OCI-LY7 (cell line): ENCODE data around the gene PSMA7. TPM values are rescaled to one million over a fixed set of nuclear protein-coding genes. Genes with fewer than 3 reads are reported as not detected.

Experiments
- BruUV-seq: library from RNA; stranded (reverse); fragments of 400-500 nt; replicated peaks from 2 replicates; lab custom pipeline; 2021; lab: Mats Ljungman, UMichigan
- CTCF ChIA-PET: fragments of 300-600 bp; sonication (Branson Sonifier 250); formaldehyde crosslinking; loops from one replicate; lab custom pipeline; 2022; ENCODE audit warnings: antibody characterized with exemption; ENCODE audit not compliant: unreplicated experiment; lab: Charles Lee
- POLR2A ChIA-PET: fragments of 300-600 bp; sonication (Branson Sonifier 250); formaldehyde crosslinking; loops from one replicate; lab custom pipeline; 2022; ENCODE audit warnings: antibody characterized with exemption; lab: Charles Lee
- DNase-seq: peaks from one replicate; pipeline ENCODE4 v3.0.0-alpha.2; 2015; ENCODE audit warnings: low spot score
- H2AFZ ChIP-seq: fragments of 200-600 bp; sonication (generic), shearing (Covaris generic); 2 replicates; pipeline ENCODE4 v1.6.1; 2014; ENCODE audit warnings: mild to moderate bottlenecking, antibody characterized with exemption, low read length, moderate library complexity
- H3K27ac ChIP-seq: fragments of 200-600 bp; sonication (generic); 2 replicates; pipeline ENCODE4 v1.5.1; 2014; ENCODE audit warnings: mixed run types, low read depth, mild to moderate bottlenecking, moderate library complexity, low read length, inconsistent platforms; ENCODE audit not compliant: poor library complexity, severe bottlenecking
- H3K36me3 ChIP-seq: fragments of 200-600 bp; sonication (generic); 2 replicates; pipeline ENCODE4 v1.6.1; 2014; ENCODE audit warnings: mild to moderate bottlenecking, antibody characterized with exemption, low read length, moderate library complexity, mixed read lengths; ENCODE audit not compliant: insufficient read depth
- H3K4me1 ChIP-seq: fragments of 200-600 bp; sonication (generic); 2 replicates; pipeline ENCODE4 v1.5.1; 2014; ENCODE audit warnings: mild to moderate bottlenecking, low read length; ENCODE audit not compliant: insufficient read depth, poor library complexity, severe bottlenecking
- H3K4me2 ChIP-seq: fragments of 200-600 bp; sonication (generic); 2 replicates; pipeline ENCODE4 v1.6.1; 2014; ENCODE audit warnings: mild to moderate bottlenecking, low read length
- H3K4me3 ChIP-seq: fragments of 200-600 bp; sonication (generic); 2 replicates; pipeline ENCODE4 v1.5.1; 2014; ENCODE audit warnings: mild to moderate bottlenecking, low read depth, low read length; ENCODE audit not compliant: poor library complexity, severe bottlenecking
- H3K79me2 ChIP-seq: fragments of 200-600 bp; sonication (generic); 2 replicates; pipeline ENCODE4 v1.6.1; 2016; ENCODE audit warnings: low read depth, mild to moderate bottlenecking, low read length, moderate library complexity, mixed read lengths; ENCODE audit not compliant: insufficient read depth
- H3K9me2 ChIP-seq: fragments of 200-600 bp; sonication (generic); 2 replicates; pipeline ENCODE4 v1.6.1; 2016; ENCODE audit warnings: mild to moderate bottlenecking, low read length, mixed read lengths; ENCODE audit not compliant: insufficient read depth
- H3K9me3 ChIP-seq: fragments of 200-600 bp; sonication (generic); 2 replicates; pipeline ENCODE4 v1.6.1; 2014; ENCODE audit warnings: mild to moderate bottlenecking, mixed run types, low read length, mixed read lengths
- H4K20me1 ChIP-seq: fragments of 200-600 bp; sonication (generic); 2 replicates; pipeline ENCODE4 v1.6.1; 2014; ENCODE audit warnings: mild to moderate bottlenecking, antibody characterized with exemption, low read length, moderate library complexity, mixed read lengths; ENCODE audit not compliant: insufficient read depth
- EZH2phosphoT487 ChIP-seq: fragments of 200-600 bp; sonication (generic); IDR thresholded peaks from 2 replicates; pipeline ENCODE4 v1.6.1; 2018; ENCODE audit warnings: low read depth, borderline replicate concordance, mild to moderate bottlenecking, mixed run types, antibody characterized with exemption, low read length, moderate library complexity, mixed read lengths
- intact Hi-C: fragments of 100-400 bp; cut with micrococcal nuclease; formaldehyde crosslinking; loops from one replicate; pipeline ENCODE4 v1.10.0; 2022; ENCODE audit not compliant: unreplicated experiment
- total RNA-seq, 2 experiments: library from RNA; depleted of rRNA in 1 of 2; stranded (reverse); fragments of >200 nt in 1 of 2; shearing (Covaris generic) in 1 of 2; gene quantifications; 2 replicates each; pipeline ENCODE4 v1.2.3, GENCODE V29; 2014 to 2022
- TF ChIP-seq, protein P1 (sequence below): fragments of 200-600 bp; sonication (generic); conservative IDR thresholded peaks from 2 replicates; pipeline ENCODE4 v1.5.1; 2014; ENCODE audit warnings: mild to moderate bottlenecking, antibody characterized with exemption, low read length, moderate library complexity, mixed read lengths

Gene PSMA7
- total RNA-seq, 2 experiments from 2014 or later = 247 to 266 TPM

DNA sequence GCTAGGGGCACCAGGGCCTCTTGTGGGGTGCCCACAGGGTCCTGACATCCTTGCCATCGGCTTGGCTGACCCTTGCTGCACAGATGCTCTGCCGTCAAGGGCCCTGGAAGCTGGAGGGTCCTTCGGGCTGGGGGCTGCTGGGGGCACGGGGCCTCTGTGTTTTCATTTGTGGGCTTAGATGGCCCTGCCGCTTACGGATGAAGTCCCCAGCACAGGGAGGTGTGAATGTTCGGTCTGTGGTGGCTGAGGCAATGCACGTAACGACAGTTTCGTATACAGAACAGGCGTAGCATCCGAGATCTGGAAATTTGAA is 14.8 kb upstream of the PSMA7 start:
- Histone ChIP-seq H4K20me1 (no peaks in the 10 kb centered on the region), H3K4me2 (no peak overlapping the region)
- no TSS peak for BruUV-seq

DNA sequence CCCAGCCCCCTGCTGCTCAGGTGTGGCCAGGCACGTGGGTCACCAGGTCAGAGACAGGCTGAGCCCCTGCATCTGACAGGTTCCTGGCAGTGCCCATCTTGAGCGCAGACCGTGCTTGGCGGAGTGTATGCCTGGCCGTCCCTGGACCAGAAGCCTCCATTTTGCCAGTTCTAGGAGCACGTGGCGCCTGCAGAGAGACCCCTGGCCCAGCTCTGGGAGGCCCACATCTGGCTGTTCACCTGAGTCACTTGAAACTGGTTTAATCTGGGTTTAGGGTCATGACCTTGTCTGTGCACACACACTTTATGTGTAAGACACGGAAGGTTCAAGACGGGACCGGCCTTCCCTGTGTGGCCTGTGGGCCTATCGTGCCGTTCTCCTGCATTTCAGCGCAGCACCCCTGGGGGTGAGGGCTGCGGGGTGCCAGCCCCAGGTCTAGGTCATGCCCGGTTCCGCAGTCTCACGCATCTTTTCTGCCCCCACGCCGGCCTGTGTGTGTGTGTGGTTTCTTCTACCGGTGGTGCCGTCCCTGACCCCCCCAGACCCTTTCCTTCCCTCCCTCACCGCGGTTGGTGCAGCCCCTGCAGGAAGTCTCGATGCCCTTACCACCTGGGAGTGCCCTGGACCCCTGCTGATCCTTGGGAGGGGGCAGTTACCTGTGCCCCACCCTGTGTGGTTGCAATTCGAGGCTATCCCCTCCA is 14.3 kb upstream of the PSMA7 start:
- no TSS peak for BruUV-seq
- TF ChIP-seq, protein P1, sequence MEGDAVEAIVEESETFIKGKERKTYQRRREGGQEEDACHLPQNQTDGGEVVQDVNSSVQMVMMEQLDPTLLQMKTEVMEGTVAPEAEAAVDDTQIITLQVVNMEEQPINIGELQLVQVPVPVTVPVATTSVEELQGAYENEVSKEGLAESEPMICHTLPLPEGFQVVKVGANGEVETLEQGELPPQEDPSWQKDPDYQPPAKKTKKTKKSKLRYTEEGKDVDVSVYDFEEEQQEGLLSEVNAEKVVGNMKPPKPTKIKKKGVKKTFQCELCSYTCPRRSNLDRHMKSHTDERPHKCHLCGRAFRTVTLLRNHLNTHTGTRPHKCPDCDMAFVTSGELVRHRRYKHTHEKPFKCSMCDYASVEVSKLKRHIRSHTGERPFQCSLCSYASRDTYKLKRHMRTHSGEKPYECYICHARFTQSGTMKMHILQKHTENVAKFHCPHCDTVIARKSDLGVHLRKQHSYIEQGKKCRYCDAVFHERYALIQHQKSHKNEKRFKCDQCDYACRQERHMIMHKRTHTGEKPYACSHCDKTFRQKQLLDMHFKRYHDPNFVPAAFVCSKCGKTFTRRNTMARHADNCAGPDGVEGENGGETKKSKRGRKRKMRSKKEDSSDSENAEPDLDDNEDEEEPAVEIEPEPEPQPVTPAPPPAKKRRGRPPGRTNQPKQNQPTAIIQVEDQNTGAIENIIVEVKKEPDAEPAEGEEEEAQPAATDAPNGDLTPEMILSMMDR = no peak
- TF ChIP-seq EZH2phosphoT487 = no peak

More for the DNA sequence above, 14.8 kb upstream of the PSMA7 start:
- no peaks in the 10 kb centered on the region for H3K4me1 ChIP-seq
- no peaks in the 10 kb centered on the region for H3K9me3 ChIP-seq
- H3K9me2 ChIP-seq = no peaks in the 10 kb centered on the region
- no peak overlapping the region for H3K27ac ChIP-seq
- DNase-seq = no peak
- H3K79me2 ChIP-seq = no peaks in the 10 kb centered on the region
- H3K36me3 ChIP-seq = peaks cover 19% of the 10 kb centered on the region
- ChIA-PET POLR2A (no interaction called here), CTCF (no interaction called here)
- no peak overlapping the region for H2AFZ ChIP-seq
- no peak overlapping the region for H3K4me3 ChIP-seq
- intact Hi-C loops = loop anchor here (5.0 kb wide), 1 partner anchor 146 kb away; no protein-coding TSS in a partner anchor
- TF ChIP-seq EZH2phosphoT487 = no peak
- TF ChIP-seq, protein P1 = no peak

DNA sequence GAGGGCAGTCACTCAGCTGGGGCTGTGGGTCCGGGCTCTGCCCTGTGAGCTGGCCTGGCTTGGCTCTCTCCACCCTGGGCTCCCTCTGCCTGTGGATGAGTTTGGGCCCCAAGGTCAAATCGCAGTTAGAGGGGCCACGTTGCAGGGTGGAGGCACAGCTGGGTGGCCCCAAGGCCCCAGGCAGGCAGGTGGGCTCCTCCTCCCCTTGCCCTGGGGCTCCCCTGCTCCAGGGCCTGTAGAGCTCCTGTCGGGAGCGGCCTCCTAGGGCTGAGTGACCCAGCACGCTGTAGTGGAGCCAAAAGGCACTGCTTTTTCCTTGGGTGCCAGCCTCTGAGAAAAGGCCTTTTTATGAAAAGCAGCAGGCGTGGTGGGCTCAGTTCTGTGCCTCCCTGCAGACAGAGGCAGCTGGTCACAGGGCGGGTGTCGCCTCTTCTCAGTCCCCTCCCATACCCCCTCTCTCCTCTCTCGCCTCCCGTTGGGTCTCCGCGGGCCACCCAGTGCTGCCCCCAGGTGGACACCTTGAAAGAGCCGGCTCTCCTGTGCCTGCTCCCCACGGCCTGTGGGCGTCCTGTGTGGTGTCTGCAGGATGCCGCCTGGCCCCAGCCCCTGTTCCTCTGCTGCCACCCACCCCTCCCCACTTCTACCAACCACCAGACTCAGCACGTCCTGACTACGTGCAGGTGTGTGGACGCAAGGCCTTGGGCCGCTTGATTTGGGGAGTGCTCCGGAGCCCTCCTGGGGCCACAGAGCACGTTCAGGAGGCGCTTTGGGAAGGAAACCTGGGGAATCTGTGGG is 13.6 kb upstream of the PSMA7 start:
- H2AFZ ChIP-seq = no peak overlapping the region
- H3K79me2 ChIP-seq = no peaks in the 10 kb centered on the region
- H3K9me3 ChIP-seq = no peaks in the 10 kb centered on the region
- intact Hi-C loops = loop anchor here (1.0 to 5.0 kb wide), 2 partner anchors 144 to 175 kb away; no protein-coding TSS in a partner anchor
- no peak overlapping the region for H3K27ac ChIP-seq
- no peak overlapping the region for H3K4me3 ChIP-seq
- H3K9me2 ChIP-seq = no peaks in the 10 kb centered on the region
- H3K4me2 ChIP-seq = no peak overlapping the region
- H3K36me3 ChIP-seq = peaks cover 29% of the 10 kb centered on the region
- H4K20me1 ChIP-seq = no peaks in the 10 kb centered on the region
- CTCF ChIA-PET = no interaction called here
- no peaks in the 10 kb centered on the region for H3K4me1 ChIP-seq
- DNase-seq = peak; percentile 69
- BruUV-seq = no TSS peak
- POLR2A ChIA-PET = no interaction called here
- no peak for TF ChIP-seq EZH2phosphoT487
- TF ChIP-seq, protein P1 = peak; percentile 81

More for the DNA sequence above, 14.3 kb upstream of the PSMA7 start:
- H3K4me3 ChIP-seq = no peak overlapping the region
- no peaks in the 10 kb centered on the region for H4K20me1 ChIP-seq
- no peaks in the 10 kb centered on the region for H3K9me3 ChIP-seq
- ChIA-PET CTCF (no interaction called here), POLR2A (no interaction called here)
- no peak overlapping the region for H2AFZ ChIP-seq
- intact Hi-C loops = loop anchor here (1.0 to 5.0 kb wide), 2 partner anchors 145 to 176 kb away; no protein-coding TSS in a partner anchor
- H3K27ac ChIP-seq = no peak overlapping the region
- H3K36me3 ChIP-seq = peaks cover 24% of the 10 kb centered on the region
- no peaks in the 10 kb centered on the region for H3K9me2 ChIP-seq
- no peaks in the 10 kb centered on the region for H3K79me2 ChIP-seq
- H3K4me1 ChIP-seq = no peaks in the 10 kb centered on the region
- DNase-seq = no peak
- no peak overlapping the region for H3K4me2 ChIP-seq
